Measurements from ENCODE around the gene FLII. TPM values are rescaled to one million over a fixed set of nuclear protein-coding genes. Genes with fewer than 3 reads are reported as not detected.

The FLII gene
- total RNA-seq, 2 donors from 2014 or later = 232 to 306 TPM

GRCh38 chr17:18227635-18228034 lies 30.9 kb downstream of the FLII start:
- Histone ChIP-seq H3K4me1 (peaks cover 0 to 22% of the 10 kb centered on the region in 2 donors), H3K36me3 (no peaks in the 10 kb centered on the region), H3K27ac (no peak overlapping the region), H3K9me3 (no peaks in the 10 kb centered on the region), H3K4me3 (no peak overlapping the region), H3K27me3 (no peaks in the 10 kb centered on the region)
- DNase-seq (ENCODE audit: low spot score) = no peak
- TF ChIP-seq CTCF (IDR thresholded peaks at IDR 0.05) = no peak

- Histone ChIP-seq H3K36me3 (no peaks in the 10 kb centered on the region), H3K4me3 (peak overlapping the region; percentile 62 to 69), H3K27ac (peak overlapping the region in 1 of 2 donors; percentile 63), H3K27me3 (no peaks in the 10 kb centered on the region), H3K4me1 (peaks cover 0 to 22% of the 10 kb centered on the region in 2 donors), H3K9me3 (no peaks in the 10 kb centered on the region)
- no peak for DNase-seq (ENCODE audit: low spot score)
- TF ChIP-seq CTCF (IDR thresholded peaks at IDR 0.05) = no peak
Observed at GRCh38 chr17:18226284-18226945, 32.1 kb downstream of the FLII start.

- Histone ChIP-seq H3K27me3 (no peaks in the 10 kb centered on the region), H3K27ac (peak overlapping the region; percentile 23 to 63), H3K36me3 (no peaks in the 10 kb centered on the region), H3K4me3 (peak overlapping the region; percentile 62 to 69), H3K9me3 (no peaks in the 10 kb centered on the region), H3K4me1 (peaks cover 0 to 22% of the 10 kb centered on the region in 2 donors)
- no peak for DNase-seq (ENCODE audit: low spot score)
- no peak for TF ChIP-seq CTCF (IDR thresholded peaks at IDR 0.05)
Observed at GRCh38 chr17:18225642-18226283, 32.8 kb downstream of the FLII start.

- H3K27ac ChIP-seq = peak within 1 kb of the TSS; percentile 51 to 73
- no peaks in the 10 kb centered on the region for H3K36me3 ChIP-seq
- H3K4me1 ChIP-seq = peaks cover 0 to 22% of the 10 kb centered on the region in 2 donors
- peak; percentile 97 for DNase-seq (ENCODE audit: low spot score)
- TF ChIP-seq CTCF (IDR thresholded peaks at IDR 0.05) = no peak
- H3K27me3 ChIP-seq = no peaks in the 10 kb centered on the region
- H3K4me3 ChIP-seq = peak within 1 kb of the TSS; percentile 62 to 69
- no peaks in the 10 kb centered on the region for H3K9me3 ChIP-seq
Observed at GRCh38 chr17:18225121-18225641, 33.4 kb downstream of the FLII start, which contains the start of gene LLGL1. Gene LLGL1 (plus strand): TSS chr17:18225635. CDS start chr17:18225683, 48 bp downstream.

- Histone ChIP-seq H3K4me3 (peak overlapping the region; percentile 25 to 46), H3K4me1 (peaks cover 0 to 22% of the 10 kb centered on the region in 2 donors), H3K36me3 (no peaks in the 10 kb centered on the region), H3K27me3 (no peaks in the 10 kb centered on the region), H3K9me3 (no peaks in the 10 kb centered on the region), H3K27ac (peak overlapping the region; percentile 51 to 73)
- peak; percentile 63 for DNase-seq (ENCODE audit: low spot score)
- no peak for TF ChIP-seq CTCF (IDR thresholded peaks at IDR 0.05)
Observed at GRCh38 chr17:18224387-18225120, 34.0 kb downstream of the FLII start.
